OCI-LY1 (cell line): ENCODE results near the gene GPRC5C.

Experiments
- H2AFZ ChIP-seq: fragments of 200-600 bp; sonication (generic), shearing (Covaris generic); 2 replicates; pipeline ENCODE4 v1.6.0; 2014; ENCODE audit warnings: antibody characterized with exemption, mild to moderate bottlenecking, low read length
- H3F3A ChIP-seq: fragments of 200-600 bp; sonication (generic), shearing (Covaris generic); 2 replicates; pipeline ENCODE4 v1.6.0; 2014; ENCODE audit warnings: mild to moderate bottlenecking, antibody characterized with exemption, low read length, moderate library complexity; ENCODE audit not compliant: insufficient read depth
- H3K27ac ChIP-seq: fragments of 200-600 bp; sonication (generic); 2 replicates; pipeline ENCODE4 v1.5.1; 2014; ENCODE audit warnings: low read length, mixed run types, mild to moderate bottlenecking, low read depth; ENCODE audit not compliant: poor library complexity, severe bottlenecking
- H3K27me3 ChIP-seq: fragments of 200-600 bp; sonication (generic); 2 replicates; pipeline ENCODE4 v1.6.0; 2014; ENCODE audit warnings: antibody characterized with exemption, mild to moderate bottlenecking, low read length, moderate library complexity; ENCODE audit not compliant: insufficient read depth
- H3K36me3 ChIP-seq: fragments of 200-600 bp; sonication (generic); 2 replicates; pipeline ENCODE4 v1.6.1; 2014; ENCODE audit warnings: mild to moderate bottlenecking, antibody characterized with exemption, low read length, moderate library complexity, mixed read lengths; ENCODE audit not compliant: insufficient read depth
- H3K4me1 ChIP-seq: fragments of 200-600 bp; sonication (generic); 2 replicates; pipeline ENCODE4 v1.5.1; 2014; ENCODE audit warnings: mild to moderate bottlenecking, low read length, moderate library complexity; ENCODE audit not compliant: insufficient read depth, severe bottlenecking
- H3K4me2 ChIP-seq: fragments of 200-600 bp; sonication (generic), shearing (Covaris generic); 2 replicates; pipeline ENCODE4 v1.6.1; 2014; ENCODE audit warnings: low read length
- H3K4me3 ChIP-seq: fragments of 200-600 bp; sonication (generic); 2 replicates; pipeline ENCODE4 v1.5.1; 2014; ENCODE audit warnings: low read length, low read depth, mild to moderate bottlenecking, mixed read lengths; ENCODE audit not compliant: poor library complexity, severe bottlenecking
- H3K79me2 ChIP-seq: fragments of 200-600 bp; shearing (Covaris generic); 2 replicates; pipeline ENCODE4 v1.6.1; 2016; ENCODE audit warnings: mixed run types, low read length, mixed read lengths; ENCODE audit not compliant: insufficient read depth
- H3K9ac ChIP-seq: fragments of 200-600 bp; sonication (generic), shearing (Covaris generic); 2 replicates; pipeline ENCODE4 v1.6.1; 2014; ENCODE audit warnings: mild to moderate bottlenecking, low read length, mixed read lengths
- H3K9me2 ChIP-seq: fragments of 200-600 bp; sonication (generic), shearing (Covaris generic); 2 replicates; pipeline ENCODE4 v1.6.1; 2014; ENCODE audit warnings: low read depth, mild to moderate bottlenecking, low read length, mixed read lengths
- H3K9me3 ChIP-seq: fragments of 200-600 bp; shearing (Covaris generic); 2 replicates; pipeline ENCODE4 v1.6.1; 2014; ENCODE audit warnings: low read length, mixed read lengths
- H4K20me1 ChIP-seq: fragments of 200-600 bp; sonication (generic), shearing (Covaris generic); 2 replicates; pipeline ENCODE4 v1.6.0; 2016; ENCODE audit warnings: mild to moderate bottlenecking, low read length; ENCODE audit not compliant: insufficient read depth
- EZH2 ChIP-seq: fragments of 200-600 bp; sonication (generic), shearing (Covaris generic); IDR thresholded peaks from 2 replicates; pipeline ENCODE4 v1.8.0; 2017; ENCODE audit warnings: borderline replicate concordance, mixed run types, mild to moderate bottlenecking, antibody characterized with exemption, low read length, moderate library complexity, mixed read lengths
- TF ChIP-seq, protein P1 (sequence below): fragments of 200-600 bp; sonication (generic), shearing (Covaris generic); IDR thresholded peaks from 2 replicates; pipeline ENCODE4 v1.5.1; 2017; ENCODE audit warnings: mild to moderate bottlenecking, antibody characterized with exemption, low read length, moderate library complexity, mixed read lengths

Gene GPRC5C

GRCh38 chr17:74426551-74427047, 5.3 kb upstream of the GPRC5C start:
- no peak overlapping the region for H3K4me2 ChIP-seq
- no peak overlapping the region for H3K27ac ChIP-seq
- no peak overlapping the region for H2AFZ ChIP-seq
- H3F3A ChIP-seq: no peaks in the 10 kb centered on the region
- TF ChIP-seq, protein P1, sequence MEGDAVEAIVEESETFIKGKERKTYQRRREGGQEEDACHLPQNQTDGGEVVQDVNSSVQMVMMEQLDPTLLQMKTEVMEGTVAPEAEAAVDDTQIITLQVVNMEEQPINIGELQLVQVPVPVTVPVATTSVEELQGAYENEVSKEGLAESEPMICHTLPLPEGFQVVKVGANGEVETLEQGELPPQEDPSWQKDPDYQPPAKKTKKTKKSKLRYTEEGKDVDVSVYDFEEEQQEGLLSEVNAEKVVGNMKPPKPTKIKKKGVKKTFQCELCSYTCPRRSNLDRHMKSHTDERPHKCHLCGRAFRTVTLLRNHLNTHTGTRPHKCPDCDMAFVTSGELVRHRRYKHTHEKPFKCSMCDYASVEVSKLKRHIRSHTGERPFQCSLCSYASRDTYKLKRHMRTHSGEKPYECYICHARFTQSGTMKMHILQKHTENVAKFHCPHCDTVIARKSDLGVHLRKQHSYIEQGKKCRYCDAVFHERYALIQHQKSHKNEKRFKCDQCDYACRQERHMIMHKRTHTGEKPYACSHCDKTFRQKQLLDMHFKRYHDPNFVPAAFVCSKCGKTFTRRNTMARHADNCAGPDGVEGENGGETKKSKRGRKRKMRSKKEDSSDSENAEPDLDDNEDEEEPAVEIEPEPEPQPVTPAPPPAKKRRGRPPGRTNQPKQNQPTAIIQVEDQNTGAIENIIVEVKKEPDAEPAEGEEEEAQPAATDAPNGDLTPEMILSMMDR: no peak
- TF ChIP-seq EZH2: no peak
- H3K9ac ChIP-seq: no peak overlapping the region
- no peaks in the 10 kb centered on the region for H3K9me3 ChIP-seq
- H4K20me1 ChIP-seq: no peaks in the 10 kb centered on the region
- no peak overlapping the region for H3K4me3 ChIP-seq
- H3K27me3 ChIP-seq: 0 out of 2 replicates have a peak, but pooled peaks cover 3% of the 10 kb centered on the region
- H3K36me3 ChIP-seq: no peaks in the 10 kb centered on the region
- no peaks in the 10 kb centered on the region for H3K9me2 ChIP-seq
- no peaks in the 10 kb centered on the region for H3K4me1 ChIP-seq
- H3K79me2 ChIP-seq: no peaks in the 10 kb centered on the region

GRCh38 chr17:74427048-74427762, 4.7 kb upstream of the GPRC5C start:
- Histone ChIP-seq H3K9me3 (no peaks in the 10 kb centered on the region), H3K79me2 (no peaks in the 10 kb centered on the region), H3K27me3 (0 out of 2 replicates have a peak, but pooled peaks cover 3% of the 10 kb centered on the region), H4K20me1 (no peaks in the 10 kb centered on the region), H3K4me2 (no peak overlapping the region), H3F3A (no peaks in the 10 kb centered on the region), H3K4me1 (no peaks in the 10 kb centered on the region), H3K9ac (no peak overlapping the region), H2AFZ (no peak overlapping the region), H3K36me3 (no peaks in the 10 kb centered on the region), H3K27ac (no peak overlapping the region), H3K9me2 (no peaks in the 10 kb centered on the region), H3K4me3 (no peak overlapping the region)
- no peak for TF ChIP-seq EZH2
- TF ChIP-seq, protein P1: no peak

DNA sequence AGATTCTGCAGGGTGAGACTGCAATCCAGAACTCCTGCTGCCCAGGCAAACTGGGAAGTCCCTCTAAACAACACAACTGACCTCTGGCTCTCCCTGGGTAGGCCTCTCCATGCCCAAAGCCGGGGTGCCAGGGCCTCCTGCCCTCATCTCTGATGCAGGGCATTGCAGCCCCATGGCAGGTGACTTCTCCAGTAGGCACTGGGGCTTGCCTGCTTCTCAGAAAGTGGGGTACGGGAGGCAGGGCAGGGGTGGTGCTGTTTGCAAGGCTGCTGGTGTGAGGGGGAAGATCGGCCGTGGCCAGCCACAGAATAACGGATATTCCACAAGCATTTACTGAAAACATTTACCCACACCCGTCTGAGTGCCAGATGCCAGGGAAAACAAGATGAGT, 4.1 kb upstream of the GPRC5C start:
- Histone ChIP-seq H3K9me3 (no peaks in the 10 kb centered on the region), H3K4me3 (no peak overlapping the region), H3K27me3 (0 out of 2 replicates have a peak, but pooled peaks cover 2% of the 10 kb centered on the region), H2AFZ (no peak overlapping the region), H3K79me2 (no peaks in the 10 kb centered on the region), H3K4me2 (no peak overlapping the region), H3F3A (no peaks in the 10 kb centered on the region), H4K20me1 (no peaks in the 10 kb centered on the region), H3K9ac (no peak overlapping the region), H3K9me2 (no peaks in the 10 kb centered on the region), H3K4me1 (no peaks in the 10 kb centered on the region), H3K36me3 (no peaks in the 10 kb centered on the region), H3K27ac (no peak overlapping the region)
- TF ChIP-seq EZH2: no peak
- TF ChIP-seq, protein P1: no peak
